Activated CD8-positive, alpha-beta T cell treated with anti-CD3 and anti-CD28 coated beads for 36 hours (primary cell): ENCODE measurements around the gene SNX20. TPM values are rescaled to one million over a fixed set of nuclear protein-coding genes. Genes with fewer than 3 reads are reported as not detected.

Source experiments
- ATAC-seq: fragments of 200-7000 bp; cut with Tn5 transposase; one replicate; pipeline ENCODE4 v1.10.0; 2021; ENCODE audit warnings: mild to moderate bottlenecking, moderate library complexity
- CTCF ChIA-PET: fragments of 350-600 bp; sonication (Branson Sonifier 250); formaldehyde crosslinking; loops from one replicate; lab custom pipeline; 2021; ENCODE audit warnings: antibody characterized with exemption; lab: Charles Lee
- POLR2A ChIA-PET: fragments of 350-600 bp; sonication (Branson Sonifier 250); formaldehyde crosslinking; loops from one replicate; lab custom pipeline; 2021; ENCODE audit warnings: antibody characterized with exemption; lab: Charles Lee
- DNase-seq: peaks from one replicate; pipeline ENCODE4 v3.0.0-alpha.2; 2020
- H3K27ac Mint-ChIP-seq: one replicate; pipeline ENCODE4 v1.8.0; 2021; ENCODE audit warnings: mild to moderate bottlenecking, mixed read lengths
- H3K27me3 Mint-ChIP-seq: one replicate; pipeline ENCODE4 v1.8.0; 2021; ENCODE audit warnings: mixed read lengths
- H3K36me3 Mint-ChIP-seq: one replicate; pipeline ENCODE4 v1.8.0; 2021; ENCODE audit warnings: low read depth, mixed read lengths
- H3K4me1 Mint-ChIP-seq: one replicate; pipeline ENCODE4 v1.8.0; 2021; ENCODE audit warnings: low read depth, mixed read lengths
- H3K4me3 Mint-ChIP-seq: one replicate; pipeline ENCODE4 v1.8.0; 2021; ENCODE audit warnings: mild to moderate bottlenecking, moderate library complexity, mixed read lengths
- H3K9me3 Mint-ChIP-seq: one replicate; pipeline ENCODE4 v1.8.0; 2021; ENCODE audit warnings: mixed read lengths
- CTCF ChIP-seq: fragments of 200-600 bp; IDR thresholded peaks from one replicate; pipeline ENCODE4 v1.8.0; 2022; ENCODE audit warnings: antibody characterized with exemption, mild to moderate bottlenecking
- intact Hi-C: fragments of 100-400 bp; cut with micrococcal nuclease; formaldehyde crosslinking; loops from one replicate; pipeline ENCODE4 v1.10.0; 2022
- total RNA-seq, 2 experiments: library from RNA; stranded (reverse); gene quantifications; one replicate each; pipeline ENCODE4 v1.2.3, GENCODE V29; 2021

SNX20 gene
- total RNA-seq, 2 experiments from 2014 or later = 24.6 to 25.0 TPM

DNA sequence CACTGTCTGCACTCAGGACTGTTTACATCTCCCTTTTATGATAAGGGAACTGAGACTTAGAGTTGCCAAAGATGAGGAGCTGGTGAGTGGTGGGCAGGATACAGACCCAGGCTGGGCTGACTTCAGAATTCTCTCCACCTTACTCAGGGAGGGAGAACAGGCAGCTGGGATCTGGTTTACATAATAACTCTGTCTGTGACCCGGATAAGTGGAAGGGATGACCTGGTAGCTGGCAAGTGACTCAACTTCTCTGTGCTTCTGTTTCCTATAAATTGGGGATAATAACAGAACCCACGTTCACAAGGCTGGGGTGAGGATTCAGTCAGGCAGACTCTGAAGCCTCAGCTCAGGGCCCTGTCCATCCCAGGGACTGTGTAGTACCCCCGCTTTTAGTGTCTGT lies 2.6 kb downstream of the SNX20 start:
- intact Hi-C loops = no loop called here
- ATAC-seq (no peak), DNase-seq (no peak)
- Mint-ChIP-seq H3K27me3 (no peaks in the 10 kb centered on the region), H3K27ac (peak overlapping the region; percentile 60), H3K4me1 (peaks cover 55% of the 10 kb centered on the region), H3K9me3 (peaks cover 3% of the 10 kb centered on the region), H3K4me3 (peak overlapping the region; percentile 34), H3K36me3 (peaks cover 57% of the 10 kb centered on the region)
- TF ChIP-seq CTCF = no peak
- CTCF ChIA-PET = interaction anchor here (0.6 to 17.8 kb wide), 9 partner anchors 12 to 352 kb away, joined by 3 to 340 read pairs (median 4); no protein-coding TSS in a partner anchor
- POLR2A ChIA-PET = interaction anchor here (0.5 to 5.1 kb wide), 4 partner anchors 10 to 59 kb away, joined by 3 to 59 read pairs (median 3); no protein-coding TSS in a partner anchor

- Mint-ChIP-seq H3K4me3 (no peak overlapping the region), H3K4me1 (peaks cover 46% of the 10 kb centered on the region), H3K9me3 (peaks cover 11% of the 10 kb centered on the region), H3K27ac (peak overlapping the region; percentile 70), H3K36me3 (peaks cover 67% of the 10 kb centered on the region), H3K27me3 (no peaks in the 10 kb centered on the region)
- intact Hi-C loops = no loop called here
- ATAC-seq (no peak), DNase-seq (no peak)
- TF ChIP-seq CTCF = peak; percentile 82
- POLR2A ChIA-PET = interaction anchor here (1.1 kb wide), 1 partner anchor 59 kb away, joined by 4 read pairs; no protein-coding TSS in a partner anchor
- CTCF ChIA-PET = interaction anchor here (0.6 to 17.8 kb wide), 11 partner anchors 10 to 323 kb away, joined by 3 to 340 read pairs (median 3); no protein-coding TSS in a partner anchor
These were observed 3.8 kb downstream of the SNX20 start for GRCh38 chr16:50677351-50677750.

GRCh38 chr16:50676684-50677225 lies 4.4 kb downstream of the SNX20 start:
- Mint-ChIP-seq H3K9me3 (peaks cover 17% of the 10 kb centered on the region), H3K27me3 (no peaks in the 10 kb centered on the region), H3K36me3 (peaks cover 73% of the 10 kb centered on the region), H3K27ac (peak overlapping the region; percentile 70), H3K4me1 (peaks cover 41% of the 10 kb centered on the region), H3K4me3 (no peak overlapping the region)
- ATAC-seq (no peak), DNase-seq (no peak)
- intact Hi-C loops = no loop called here
- CTCF ChIA-PET = interaction anchor here (0.6 to 17.8 kb wide), 8 partner anchors 10 to 323 kb away, joined by 3 to 340 read pairs (median 6); no protein-coding TSS in a partner anchor
- no peak for TF ChIP-seq CTCF
- POLR2A ChIA-PET = interaction anchor here (1.1 kb wide), 1 partner anchor 60 kb away, joined by 4 read pairs; no protein-coding TSS in a partner anchor

- H3K27ac Mint-ChIP-seq = no peak overlapping the region
- ATAC-seq = no peak
- H3K9me3 Mint-ChIP-seq = peaks cover 25% of the 10 kb centered on the region
- no peak for TF ChIP-seq CTCF
- H3K36me3 Mint-ChIP-seq = peaks cover 81% of the 10 kb centered on the region
- peaks cover 38% of the 10 kb centered on the region for H3K4me1 Mint-ChIP-seq
- POLR2A ChIA-PET = interaction anchor here (1.9 kb wide), 1 partner anchor 11 kb away, joined by 6 read pairs; no protein-coding TSS in a partner anchor
- intact Hi-C loops = no loop called here
- no peak overlapping the region for H3K4me3 Mint-ChIP-seq
- no peaks in the 10 kb centered on the region for H3K27me3 Mint-ChIP-seq
- CTCF ChIA-PET = interaction anchor here (1.2 to 17.8 kb wide), 7 partner anchors 9 to 139 kb away, joined by 3 to 340 read pairs (median 20); partner anchors contain the start of gene CYLD
- no peak for DNase-seq
These were observed 5.2 kb downstream of the SNX20 start for GRCh38 chr16:50675686-50676610.
